CD4-positive, alpha-beta T cell (primary cell): ENCODE results near the gene PRIMA1. TPM values are rescaled to one million over a fixed set of nuclear protein-coding genes. Genes with fewer than 3 reads are reported as not detected.

Experiments
- ATAC-seq: fragments of 200-7000 bp; cut with Tn5 transposase; one replicate; pipeline ENCODE4 v1.10.0; 2022; ENCODE audit warnings: mild to moderate bottlenecking; ENCODE audit not compliant: poor library complexity
- CTCF ChIA-PET: fragments of 350-600 bp; sonication (Branson Sonifier 250); formaldehyde crosslinking; loops from one replicate; lab custom pipeline; 2021; ENCODE audit warnings: antibody characterized with exemption, inconsistent platforms; lab: Charles Lee
- POLR2A ChIA-PET: fragments of 350-600 bp; sonication (Branson Sonifier 250); formaldehyde crosslinking; loops from one replicate; lab custom pipeline; 2021; ENCODE audit warnings: antibody characterized with exemption, inconsistent platforms; lab: Charles Lee
- DNase-seq, 14 experiments: peaks; one replicate each; pipeline ENCODE4 v3.0.0-alpha.2; 2013 to 2020; ENCODE audit warnings: mixed read lengths in 2 of 14
- H3K27ac ChIP-seq, 2 donors: one replicate each; pipeline versions ENCODE4 v1.5.1 to v1.7.0; 2013; ENCODE audit warnings: low read length in 2 of 2, low read depth in 1 of 2, mild to moderate bottlenecking in 1 of 2
- H3K27me3 ChIP-seq, 2 experiments: 1 replicate in 1 of 2; 2 replicates in 1 of 2; pipeline versions ENCODE4 v1.6.1 to v1.7.0; 2013; ENCODE audit warnings: low read length in 2 of 2, control low read depth in 1 of 2, mild to moderate bottlenecking in 1 of 2, moderate library complexity in 1 of 2; ENCODE audit not compliant: insufficient read depth in 2 of 2, control insufficient read depth in 1 of 2
- H3K36me3 ChIP-seq: one replicate; pipeline ENCODE4 v1.6.1; 2013; ENCODE audit warnings: low read length, control low read depth; ENCODE audit not compliant: insufficient read depth
- H3K4me1 ChIP-seq: one replicate; pipeline ENCODE4 v1.6.1; 2013; ENCODE audit warnings: low read length, control low read depth; ENCODE audit not compliant: insufficient read depth
- H3K4me3 ChIP-seq: one replicate; pipeline ENCODE4 v1.5.1; 2013; ENCODE audit warnings: mild to moderate bottlenecking, low read length, moderate library complexity
- H3K9me3 ChIP-seq, 2 experiments: 1 replicate in 1 of 2; 2 replicates in 1 of 2; pipeline versions ENCODE4 v1.6.1 to v1.7.0; 2013; ENCODE audit warnings: low read length in 2 of 2, mild to moderate bottlenecking in 2 of 2, control low read depth in 1 of 2, moderate library complexity in 1 of 2; ENCODE audit not compliant: control insufficient read depth in 1 of 2, insufficient read depth in 1 of 2
- H3K27ac Mint-ChIP-seq: one replicate; pipeline ENCODE4 v1.8.0; 2020; ENCODE audit warnings: mixed read lengths
- H3K27me3 Mint-ChIP-seq: one replicate; pipeline ENCODE4 v1.8.0; 2021; ENCODE audit warnings: mixed read lengths
- H3K36me3 Mint-ChIP-seq: one replicate; pipeline ENCODE4 v1.8.0; 2021; ENCODE audit warnings: low read depth, mixed read lengths
- H3K4me1 Mint-ChIP-seq: one replicate; pipeline ENCODE4 v1.8.0; 2021; ENCODE audit warnings: low read depth, mixed read lengths
- H3K4me3 Mint-ChIP-seq: one replicate; pipeline ENCODE4 v1.8.0; 2020; ENCODE audit warnings: mild to moderate bottlenecking, mixed read lengths
- H3K9me3 Mint-ChIP-seq: one replicate; pipeline ENCODE4 v1.8.0; 2020; ENCODE audit warnings: mixed read lengths
- intact Hi-C, 2 experiments: fragments of 100-400 bp; cut with DNase I in 1 of 2; cut with micrococcal nuclease in 1 of 2; formaldehyde crosslinking; loops; one replicate each; pipeline versions ENCODE4 v1.15.1 to v1.9.0; 2023 to 2025; cut with DNase I, micrococcal nuclease
- total RNA-seq, 174 experiments: library from RNA in 2 of 174; stranded (reverse) in 2 of 174; gene quantifications; one replicate each; pipeline ENCODE4 v1.2.3 and lab custom pipeline; 2021 to 2026
- TF ChIP-seq, protein P1 (sequence below): fragments of 200-600 bp; IDR thresholded peaks from one replicate; pipeline ENCODE4 v1.8.0; 2022; ENCODE audit warnings: antibody characterized with exemption, mild to moderate bottlenecking

The PRIMA1 gene
- total RNA-seq, 2 experiments from 2014 or later = not detected

DNA sequence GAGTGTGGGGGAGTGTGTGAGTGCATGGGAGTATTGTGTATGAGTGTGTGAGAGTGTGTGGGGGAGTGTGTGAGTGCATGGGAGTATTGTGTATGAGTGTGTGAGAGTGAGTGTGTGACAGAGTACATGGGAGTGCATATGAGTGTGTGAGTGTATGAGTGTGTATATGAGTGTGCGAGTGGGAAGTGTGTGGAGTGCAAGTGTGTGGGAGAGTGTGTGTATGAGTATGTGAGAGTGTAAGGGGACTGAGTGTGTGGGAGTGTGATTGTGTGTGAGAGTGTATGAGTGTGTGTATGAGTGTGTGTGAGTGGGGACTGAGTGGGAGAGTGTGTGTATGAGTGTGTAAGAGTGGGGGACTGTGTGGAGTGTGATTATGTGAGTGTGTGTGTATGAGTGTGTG lies 40.7 kb downstream of the PRIMA1 start:
- Histone ChIP-seq H3K4me3 (no peak overlapping the region), H3K4me1 (no peaks in the 10 kb centered on the region), H3K27me3 (no peaks in the 10 kb centered on the region), H3K27ac (no peak overlapping the region), H3K36me3 (no peaks in the 10 kb centered on the region), H3K9me3 (peaks cover 0 to 12% of the 10 kb centered on the region in 2 experiments)
- Mint-ChIP-seq H3K4me3 (no peak overlapping the region), H3K27me3 (peaks cover 12% of the 10 kb centered on the region), H3K4me1 (no peaks in the 10 kb centered on the region), H3K36me3 (no peaks in the 10 kb centered on the region), H3K9me3 (no peaks in the 10 kb centered on the region), H3K27ac (no peak overlapping the region)
- TF ChIP-seq, protein P1, sequence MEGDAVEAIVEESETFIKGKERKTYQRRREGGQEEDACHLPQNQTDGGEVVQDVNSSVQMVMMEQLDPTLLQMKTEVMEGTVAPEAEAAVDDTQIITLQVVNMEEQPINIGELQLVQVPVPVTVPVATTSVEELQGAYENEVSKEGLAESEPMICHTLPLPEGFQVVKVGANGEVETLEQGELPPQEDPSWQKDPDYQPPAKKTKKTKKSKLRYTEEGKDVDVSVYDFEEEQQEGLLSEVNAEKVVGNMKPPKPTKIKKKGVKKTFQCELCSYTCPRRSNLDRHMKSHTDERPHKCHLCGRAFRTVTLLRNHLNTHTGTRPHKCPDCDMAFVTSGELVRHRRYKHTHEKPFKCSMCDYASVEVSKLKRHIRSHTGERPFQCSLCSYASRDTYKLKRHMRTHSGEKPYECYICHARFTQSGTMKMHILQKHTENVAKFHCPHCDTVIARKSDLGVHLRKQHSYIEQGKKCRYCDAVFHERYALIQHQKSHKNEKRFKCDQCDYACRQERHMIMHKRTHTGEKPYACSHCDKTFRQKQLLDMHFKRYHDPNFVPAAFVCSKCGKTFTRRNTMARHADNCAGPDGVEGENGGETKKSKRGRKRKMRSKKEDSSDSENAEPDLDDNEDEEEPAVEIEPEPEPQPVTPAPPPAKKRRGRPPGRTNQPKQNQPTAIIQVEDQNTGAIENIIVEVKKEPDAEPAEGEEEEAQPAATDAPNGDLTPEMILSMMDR = no peak
- POLR2A ChIA-PET = no interaction called here
- ATAC-seq = no peak
- CTCF ChIA-PET = no interaction called here
- no peak for DNase-seq
- intact Hi-C loops = no loop called here

DNA sequence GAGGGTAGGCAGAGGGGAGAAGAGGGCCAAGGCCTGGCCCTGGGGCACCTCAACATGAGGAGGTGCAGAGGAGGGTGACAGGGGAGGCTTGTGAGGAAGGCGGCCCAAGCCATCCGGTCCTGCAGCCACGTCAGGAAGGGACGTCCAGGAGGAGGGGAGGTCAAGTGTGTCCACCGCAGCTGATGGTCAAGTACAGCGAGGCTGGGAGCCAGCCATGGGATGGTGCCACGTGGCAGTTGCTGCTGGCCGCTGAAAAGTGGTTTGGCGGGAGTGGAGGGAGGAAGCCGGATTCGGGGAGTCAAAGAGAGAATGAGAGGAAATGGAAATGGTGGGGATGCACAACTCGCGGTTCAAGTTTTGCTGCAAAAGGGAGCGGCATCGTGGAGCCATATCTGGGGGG lies 41.2 kb downstream of the PRIMA1 start:
- H3K27me3 ChIP-seq = no peaks in the 10 kb centered on the region
- Mint-ChIP-seq H3K4me3 (no peak overlapping the region), H3K4me1 (no peaks in the 10 kb centered on the region), H3K36me3 (no peaks in the 10 kb centered on the region), H3K27me3 (peaks cover 12% of the 10 kb centered on the region), H3K9me3 (no peaks in the 10 kb centered on the region), H3K27ac (no peak overlapping the region)
- no peak overlapping the region for H3K4me3 ChIP-seq
- intact Hi-C loops = no loop called here
- TF ChIP-seq, protein P1 = no peak
- H3K36me3 ChIP-seq = no peaks in the 10 kb centered on the region
- ATAC-seq = no peak
- DNase-seq = no peak
- H3K27ac ChIP-seq = no peak overlapping the region
- peaks cover 0 to 9% of the 10 kb centered on the region in 2 experiments for H3K9me3 ChIP-seq
- ChIA-PET CTCF (no interaction called here), POLR2A (no interaction called here)
- no peaks in the 10 kb centered on the region for H3K4me1 ChIP-seq

DNA sequence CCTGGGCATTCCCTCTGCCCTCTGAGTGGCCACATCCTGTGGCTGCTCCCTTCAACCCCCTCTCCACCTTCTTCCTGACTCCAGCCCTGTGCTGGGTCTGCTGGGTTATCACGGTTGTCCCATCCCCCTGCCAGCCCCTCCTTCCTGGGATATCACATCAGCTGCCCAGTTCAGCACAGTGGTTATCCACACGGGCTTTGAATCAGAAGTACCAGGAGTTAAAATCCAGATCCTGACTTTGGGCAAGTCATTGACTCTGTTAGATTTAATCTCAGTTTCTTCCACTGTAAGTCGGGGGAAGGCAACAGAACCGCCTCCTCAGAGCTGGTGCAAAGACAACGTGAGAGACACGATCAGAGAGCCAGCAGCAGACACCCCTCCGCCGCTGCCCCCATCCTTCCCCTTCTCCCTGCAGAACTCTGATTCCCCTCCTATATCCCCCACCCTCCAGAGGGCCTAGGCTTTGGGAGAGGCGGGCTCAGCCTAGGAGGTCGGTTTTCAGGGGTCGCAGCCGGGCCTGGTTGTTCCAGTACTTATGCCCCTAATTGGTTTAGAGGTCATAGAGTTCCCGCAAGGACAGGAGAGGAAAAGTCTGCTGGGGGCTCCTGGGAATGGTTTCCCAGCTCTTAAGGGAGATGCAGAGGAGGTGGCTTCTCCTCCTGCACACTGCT lies 42.5 kb downstream of the PRIMA1 start:
- no peak overlapping the region for H3K4me3 Mint-ChIP-seq
- no peak overlapping the region for H3K27ac Mint-ChIP-seq
- Histone ChIP-seq H3K4me3 (no peak overlapping the region), H3K4me1 (no peaks in the 10 kb centered on the region), H3K9me3 (peaks cover 0 to 8% of the 10 kb centered on the region in 2 experiments), H3K27me3 (no peaks in the 10 kb centered on the region), H3K36me3 (no peaks in the 10 kb centered on the region), H3K27ac (no peak overlapping the region)
- peaks cover 15% of the 10 kb centered on the region for H3K27me3 Mint-ChIP-seq
- H3K9me3 Mint-ChIP-seq = no peaks in the 10 kb centered on the region
- no peaks in the 10 kb centered on the region for H3K36me3 Mint-ChIP-seq
- TF ChIP-seq, protein P1 = no peak
- ChIA-PET POLR2A (no interaction called here), CTCF (no interaction called here)
- ATAC-seq (no peak), DNase-seq (no peak)
- no peaks in the 10 kb centered on the region for H3K4me1 Mint-ChIP-seq
- intact Hi-C loops = no loop called here
